Umbilical cord (tissue), 2 donors: ENCODE results near the gene STIMATE. TPM values are rescaled to one million over a fixed set of nuclear protein-coding genes. Genes with fewer than 3 reads are reported as not detected.

Experiments
- DNase-seq: peaks from one replicate; pipeline ENCODE4 v3.0.0-alpha.2; 2015; ENCODE audit warnings: low spot score
- total RNA-seq: library from RNA; depleted of rRNA; stranded (reverse); fragments of >200 nt; gene quantifications from one replicate; pipeline ENCODE4 v1.2.3, GENCODE V29; 2014; ENCODE audit warnings: low replicate concordance; ENCODE audit not compliant: insufficient read depth

STIMATE gene
- total RNA-seq, 1 donor from 2014 or later = 7.2 TPM

DNA sequence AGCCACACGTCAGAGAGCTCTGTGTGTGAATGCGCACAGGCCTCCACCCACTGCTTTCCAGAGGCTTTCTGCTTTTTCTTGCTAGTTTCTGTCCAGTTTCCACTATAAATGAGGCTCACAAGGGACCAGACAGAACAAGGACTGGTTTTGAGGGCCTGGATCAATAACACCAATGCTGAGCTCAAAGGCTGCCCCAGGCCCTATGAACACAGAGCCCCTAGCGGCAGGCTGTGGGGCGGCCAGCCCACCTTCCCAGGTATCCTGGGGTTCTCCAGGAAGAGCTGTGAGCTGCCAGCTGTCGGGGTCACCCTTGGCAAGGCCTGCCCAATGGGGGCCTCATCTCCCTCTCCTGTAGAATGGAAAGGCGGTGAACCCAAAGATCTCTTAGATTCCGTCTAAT is 104.9 kb downstream of the STIMATE start:
- DNase-seq = no peak

DNA sequence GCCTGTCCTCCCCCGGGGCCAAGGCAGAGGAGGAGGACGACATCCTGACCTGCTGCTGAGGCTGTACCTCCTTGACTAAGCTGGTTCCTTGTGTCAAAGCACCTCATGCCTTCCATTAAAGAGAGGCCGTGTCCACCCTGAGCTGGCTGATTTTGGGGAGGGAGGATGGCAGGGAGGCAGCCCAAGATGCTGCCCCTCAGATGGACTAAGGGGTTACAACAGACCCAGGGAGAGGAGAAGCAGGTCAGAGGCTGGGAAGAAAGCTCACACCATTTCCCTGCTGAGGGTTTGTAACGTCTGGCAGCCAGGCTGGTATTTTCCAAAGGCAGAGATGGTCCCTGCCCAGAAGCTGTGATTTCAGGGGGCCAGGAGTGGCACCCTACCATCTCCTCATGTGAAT is 105.4 kb downstream of the STIMATE start:
- no peak for DNase-seq

DNA sequence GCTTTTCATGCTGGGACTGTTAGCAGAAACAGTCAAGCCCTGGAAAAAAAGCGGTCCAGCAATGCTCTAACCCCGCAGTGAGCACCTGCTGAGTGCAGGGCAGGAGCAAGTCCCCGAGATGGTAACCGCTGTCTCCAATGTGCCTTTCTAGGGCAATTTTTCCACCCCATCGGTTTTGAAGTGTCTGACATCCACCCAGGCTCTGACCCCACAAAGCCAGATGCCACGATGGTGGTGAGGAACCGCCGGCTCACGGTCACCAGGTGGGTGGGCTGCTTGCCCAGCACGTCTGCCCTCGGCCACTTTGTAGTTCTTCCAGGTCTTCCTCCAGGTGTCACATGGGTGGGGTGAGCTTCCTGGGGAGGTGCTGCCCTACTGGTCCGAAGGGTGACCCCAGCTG is 106.0 kb downstream of the STIMATE start:
- DNase-seq = no peak

DNA sequence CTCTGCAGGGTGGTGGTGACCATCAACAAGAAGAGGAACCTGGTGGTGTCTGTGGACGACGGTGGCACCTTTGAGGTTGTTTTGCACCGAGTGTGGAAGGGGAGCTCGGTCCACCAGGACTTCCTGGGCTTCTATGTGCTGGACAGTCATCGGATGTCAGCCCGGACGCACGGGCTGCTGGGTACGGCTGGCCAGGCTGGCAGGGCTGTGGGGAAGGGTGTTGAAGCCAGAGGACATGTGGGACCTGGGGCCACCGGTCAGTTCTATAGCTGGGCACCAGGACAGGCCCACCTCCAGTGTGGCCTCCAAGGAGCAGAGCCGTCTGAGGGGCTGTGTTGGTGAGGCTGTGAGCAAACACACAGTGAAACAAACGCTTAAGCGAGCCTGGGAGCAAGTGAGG is 106.6 kb downstream of the STIMATE start:
- no peak for DNase-seq

DNA sequence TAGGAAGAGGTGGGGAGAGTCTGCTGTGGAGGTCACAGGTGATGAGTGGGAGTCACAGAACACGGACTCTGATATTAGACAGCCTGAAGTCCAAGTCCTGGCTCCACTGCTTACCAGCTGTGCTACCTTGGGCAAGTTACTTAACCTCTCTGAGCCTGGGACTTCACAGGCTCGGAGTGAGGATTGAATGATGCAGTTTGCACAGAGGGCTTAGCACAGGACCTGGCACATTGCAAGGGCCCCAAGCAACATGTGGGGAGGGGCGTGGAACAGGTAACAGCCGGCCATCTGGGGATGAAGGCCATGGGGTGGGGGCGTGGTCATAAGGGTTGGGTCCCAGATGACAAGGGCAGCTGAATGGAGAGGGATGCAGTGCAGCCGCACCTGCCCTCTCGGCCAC is 107.0 kb downstream of the STIMATE start:
- DNase-seq = no peak

DNA sequence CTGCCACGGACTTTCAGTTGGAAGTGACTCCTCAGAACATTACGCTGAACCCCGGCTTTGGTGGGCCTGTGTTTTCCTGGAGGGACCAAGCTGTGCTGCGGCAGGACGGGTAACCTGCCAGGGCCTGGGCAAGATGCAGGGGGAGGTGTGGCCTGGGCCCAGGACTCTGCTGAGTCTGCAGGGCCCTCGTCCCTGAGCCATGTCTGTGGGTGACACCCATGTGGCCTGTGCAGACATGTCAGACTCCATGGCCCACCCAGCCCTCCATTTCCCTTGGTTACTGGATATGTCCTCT is 107.7 kb downstream of the STIMATE start:
- DNase-seq = no peak

DNA sequence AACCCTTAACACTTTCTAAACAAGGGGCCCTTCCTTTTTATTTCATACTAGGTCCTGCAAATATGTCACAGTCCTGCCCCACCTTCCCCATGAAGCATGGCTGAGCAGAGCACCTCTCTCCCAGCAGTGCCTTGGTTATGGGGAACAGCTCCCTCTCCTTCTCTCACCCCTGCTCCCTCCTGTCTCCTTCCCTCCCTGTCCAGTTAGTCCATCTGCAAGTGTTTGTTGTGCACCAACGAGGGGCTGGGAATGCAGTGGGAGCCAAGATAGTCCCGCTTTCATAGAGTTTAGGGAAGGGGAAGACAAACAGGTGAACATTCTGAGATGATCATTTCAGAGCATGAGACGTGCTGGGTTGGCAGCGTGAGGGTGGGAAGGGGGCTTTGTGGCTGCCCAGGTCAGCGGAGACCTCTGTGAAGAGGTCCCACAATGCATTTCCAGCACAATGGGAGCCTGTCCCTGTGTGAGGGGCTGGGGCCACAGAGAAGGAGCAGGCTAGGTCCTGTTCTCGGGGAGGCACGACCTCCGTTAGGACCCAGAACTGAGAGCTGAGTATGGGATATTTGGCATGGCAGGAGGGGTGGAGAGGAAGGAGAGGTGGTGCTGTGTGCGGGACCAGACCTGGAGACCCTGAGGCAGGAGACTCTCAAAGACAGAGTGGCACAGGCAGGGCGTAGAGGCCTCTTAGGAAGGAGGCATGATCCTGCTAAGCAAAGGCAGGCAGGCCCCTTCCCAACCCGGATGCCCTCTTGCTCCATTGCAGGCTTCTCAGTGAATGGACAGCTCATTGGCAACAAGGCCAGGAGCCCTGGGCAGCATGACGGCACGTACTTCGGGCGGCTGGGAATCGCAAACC is 108.2 kb downstream of the STIMATE start:
- no peak for DNase-seq

DNA sequence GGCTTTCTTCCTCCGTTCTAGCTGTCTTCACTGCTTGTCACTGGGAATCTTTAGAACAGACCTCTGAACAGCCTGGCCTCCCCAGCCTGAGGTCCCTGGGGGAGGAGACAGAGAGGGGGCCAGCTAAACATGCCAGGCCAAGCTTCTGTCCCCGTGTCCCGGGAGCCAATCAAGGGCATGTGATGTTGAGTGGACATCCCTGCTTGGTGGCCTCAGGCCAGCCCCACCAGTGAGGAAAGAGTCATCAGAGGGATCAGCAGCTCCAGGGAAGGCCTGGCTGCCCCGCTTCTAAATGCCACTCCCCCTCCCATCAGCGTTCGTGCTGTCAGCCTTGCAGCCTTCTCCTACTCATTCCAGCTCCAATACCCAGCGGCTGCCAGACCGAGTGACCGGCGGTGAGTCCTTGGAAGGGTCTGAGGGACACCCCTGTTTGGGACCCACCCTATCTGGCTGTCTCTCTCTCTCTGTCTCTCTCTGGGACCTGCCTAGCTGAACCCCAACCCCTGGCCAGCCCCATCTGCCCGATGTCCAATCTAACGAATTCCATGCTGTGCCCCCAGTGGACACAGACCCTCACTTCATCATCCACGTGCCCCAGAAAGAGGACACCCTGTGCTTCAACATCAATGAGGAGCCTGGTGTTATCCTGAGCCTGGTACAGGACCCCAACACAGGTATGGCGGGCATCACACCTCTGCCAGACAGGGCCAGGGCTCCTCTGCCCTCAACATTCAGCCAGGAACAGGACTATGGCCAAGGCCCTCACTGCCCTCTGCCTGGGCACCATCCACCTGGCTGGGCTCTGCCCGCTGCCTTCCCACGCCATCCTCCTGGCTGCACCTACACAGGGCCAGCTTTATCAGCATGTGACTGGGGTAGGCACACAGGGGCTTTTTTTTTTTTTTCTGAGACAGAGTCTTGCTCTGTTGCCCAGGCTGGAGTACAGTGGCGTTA is 109.4 kb downstream of the STIMATE start:
- no peak for DNase-seq

DNA sequence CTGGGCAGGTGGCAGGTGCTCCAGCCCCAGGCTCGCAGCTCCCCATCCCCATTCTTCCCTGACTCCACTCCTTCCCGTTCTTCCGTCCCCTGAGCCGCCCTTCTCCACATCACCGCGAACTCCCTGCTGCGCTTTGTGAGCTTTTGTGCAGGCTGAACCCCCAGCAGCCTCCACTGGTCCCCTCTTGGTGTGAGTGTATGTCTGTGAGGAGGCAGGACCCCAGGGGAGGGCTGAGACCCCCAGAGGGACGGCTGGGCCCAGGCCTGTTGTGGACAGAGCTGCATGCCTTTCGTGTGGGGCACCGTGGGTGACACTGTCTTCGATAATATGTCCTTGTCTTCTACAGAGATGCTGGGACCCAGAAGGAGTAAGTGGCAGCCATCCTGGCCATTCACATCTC is 110.1 kb downstream of the STIMATE start:
- no peak for DNase-seq

Other genes starting within 250 kb of the STIMATE start
- 122 TPM for gene PBRM1, start 211.6 kb downstream of the STIMATE start, total RNA-seq
- gene GNL3, start 211.5 kb downstream of the STIMATE start, total RNA-seq = 75.4 TPM
- gene GLT8D1, start 191.8 kb downstream of the STIMATE start, total RNA-seq = 100 TPM
- gene SPCS1, start 191.4 kb downstream of the STIMATE start, total RNA-seq = 87.9 TPM
- gene NEK4, start 126.6 kb downstream of the STIMATE start, total RNA-seq = 24.3 TPM
- gene ITIH1, start 119.9 kb downstream of the STIMATE start, total RNA-seq = 1.2 TPM
- gene ITIH3, start 102.8 kb downstream of the STIMATE start, total RNA-seq = 48.2 TPM
- 12.5 TPM for gene ITIH4, start 66.9 kb downstream of the STIMATE start, total RNA-seq
- gene MUSTN1, start 62.5 kb downstream of the STIMATE start, total RNA-seq = 6.7 TPM
- 5.1 TPM for gene SFMBT1, start 148.5 kb upstream of the STIMATE start, total RNA-seq
- gene RFT1, start 232.9 kb upstream of the STIMATE start, total RNA-seq = 10.4 TPM